Fibroblast of skin of back (primary cell): ENCODE measurements around the gene PRKG1.
A peak's percentile ranks its signal among the peaks of the same experiment; 100 is the strongest.

ENCODE experiments used
- DNase-seq: peaks from one replicate; pipeline ENCODE4 v3.0.0-alpha.2; 2013

PRKG1 gene

GRCh38 chr10:51608211-51608610, 533.9 kb downstream of the PRKG1 start:
- no peak for DNase-seq

GRCh38 chr10:51615764-51616298, 541.5 kb downstream of the PRKG1 start:
- no peak for DNase-seq

- no peak for DNase-seq
These were observed 543.4 kb downstream of the PRKG1 start for GRCh38 chr10:51617576-51618235.

GRCh38 chr10:51619365-51619764, 545.1 kb downstream of the PRKG1 start:
- DNase-seq: no peak

GRCh38 chr10:51620131-51620530, 545.8 kb downstream of the PRKG1 start:
- no peak for DNase-seq

- DNase-seq: no peak
These were observed 549.7 kb downstream of the PRKG1 start for GRCh38 chr10:51624013-51624412.

- peak; percentile 35 for DNase-seq
These were observed 555.8 kb downstream of the PRKG1 start for GRCh38 chr10:51629934-51630639.

- no peak for DNase-seq
These were observed 556.3 kb downstream of the PRKG1 start for GRCh38 chr10:51630640-51631005.

GRCh38 chr10:51635436-51635835, 561.1 kb downstream of the PRKG1 start:
- DNase-seq: no peak

- no peak for DNase-seq
These were observed 563.9 kb downstream of the PRKG1 start for GRCh38 chr10:51638211-51638610.

- DNase-seq: no peak
These were observed 564.5 kb downstream of the PRKG1 start for GRCh38 chr10:51638737-51639136.

- DNase-seq: no peak
These were observed 566.0 kb downstream of the PRKG1 start for GRCh38 chr10:51640120-51640819.

GRCh38 chr10:51642581-51642980, 568.3 kb downstream of the PRKG1 start:
- DNase-seq: no peak

GRCh38 chr10:51643734-51644133, 569.4 kb downstream of the PRKG1 start:
- peak; percentile 23 for DNase-seq

GRCh38 chr10:51649064-51649463, 574.8 kb downstream of the PRKG1 start:
- peak; percentile 53 for DNase-seq

- peak; percentile 26 for DNase-seq
These were observed 576.8 kb downstream of the PRKG1 start for GRCh38 chr10:51651063-51651462.

- DNase-seq: peak; percentile 73
These were observed 578.7 kb downstream of the PRKG1 start for GRCh38 chr10:51653025-51653424.

- no peak for DNase-seq
These were observed 580.6 kb downstream of the PRKG1 start for GRCh38 chr10:51654918-51655317.

- no peak for DNase-seq
These were observed 582.2 kb downstream of the PRKG1 start for GRCh38 chr10:51656503-51656902.

- no peak for DNase-seq
These were observed 583.7 kb downstream of the PRKG1 start for GRCh38 chr10:51658000-51658399.

GRCh38 chr10:51659344-51659743, 585.1 kb downstream of the PRKG1 start:
- DNase-seq: no peak

GRCh38 chr10:51663086-51663485, 588.8 kb downstream of the PRKG1 start:
- peak; percentile 7 for DNase-seq

- DNase-seq: no peak
These were observed 592.2 kb downstream of the PRKG1 start for GRCh38 chr10:51666456-51666855.
